Liver (tissue), 3 donors: Measurements from ENCODE around the gene SAMD5.

Source experiments
- CTCF ChIP-seq: fragments of 150-350 bp; IDR thresholded peaks from 2 replicates; pipeline ENCODE4 v1.5.1; 2017; ENCODE audit warnings: improper control_type of control experiment, low read depth, low read length; ENCODE audit not compliant: missing input control
- EGR1 ChIP-seq, 2 donors: IDR thresholded peaks; 2 replicates each; pipeline ENCODE4 v1.6.1; 2016 to 2018; ENCODE audit warnings: antibody characterized with exemption in 2 of 2, low read depth in 2 of 2
- RAD21 ChIP-seq, 2 donors: IDR thresholded peaks; 2 replicates each; pipeline ENCODE4 v1.6.1; 2016; ENCODE audit warnings: antibody characterized with exemption in 2 of 2, mild to moderate bottlenecking in 2 of 2
- REST ChIP-seq: IDR thresholded peaks from 2 replicates; pipeline ENCODE4 v1.6.1; 2016; ENCODE audit warnings: antibody characterized with exemption, mild to moderate bottlenecking
- RXRA ChIP-seq, 2 donors: IDR thresholded peaks; 2 replicates each; pipeline ENCODE4 v1.6.1; 2017 to 2018; ENCODE audit warnings: antibody characterized with exemption in 2 of 2, mild to moderate bottlenecking in 1 of 2
- TF ChIP-seq, protein P1 (sequence below): IDR thresholded peaks from 2 replicates; pipeline ENCODE4 v1.6.1; 2016; ENCODE audit warnings: antibody characterized with exemption
- donor health status: healthy.
- donor health status: healthy.

DNA sequence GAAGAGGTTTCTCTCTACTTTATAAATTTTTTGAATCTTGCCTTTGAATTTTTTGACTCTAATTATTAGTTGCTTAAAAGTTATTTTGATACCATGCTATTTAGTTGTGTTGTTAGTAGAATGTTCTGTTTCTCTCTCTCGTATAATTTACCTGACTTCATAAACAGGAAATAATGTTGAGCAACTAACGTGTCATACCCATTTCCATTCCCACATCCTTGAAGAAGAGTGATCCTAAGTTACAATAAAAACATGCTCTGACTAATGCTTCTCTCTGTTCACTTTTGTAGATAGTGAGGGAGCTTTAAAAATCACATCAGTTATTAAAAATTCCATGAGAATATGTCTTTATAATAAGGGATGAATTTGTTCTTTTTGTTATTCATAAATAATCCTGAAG, 69.7 kb downstream of the SAMD5 start:
- no peak for TF ChIP-seq CTCF
- TF ChIP-seq, protein P1, sequence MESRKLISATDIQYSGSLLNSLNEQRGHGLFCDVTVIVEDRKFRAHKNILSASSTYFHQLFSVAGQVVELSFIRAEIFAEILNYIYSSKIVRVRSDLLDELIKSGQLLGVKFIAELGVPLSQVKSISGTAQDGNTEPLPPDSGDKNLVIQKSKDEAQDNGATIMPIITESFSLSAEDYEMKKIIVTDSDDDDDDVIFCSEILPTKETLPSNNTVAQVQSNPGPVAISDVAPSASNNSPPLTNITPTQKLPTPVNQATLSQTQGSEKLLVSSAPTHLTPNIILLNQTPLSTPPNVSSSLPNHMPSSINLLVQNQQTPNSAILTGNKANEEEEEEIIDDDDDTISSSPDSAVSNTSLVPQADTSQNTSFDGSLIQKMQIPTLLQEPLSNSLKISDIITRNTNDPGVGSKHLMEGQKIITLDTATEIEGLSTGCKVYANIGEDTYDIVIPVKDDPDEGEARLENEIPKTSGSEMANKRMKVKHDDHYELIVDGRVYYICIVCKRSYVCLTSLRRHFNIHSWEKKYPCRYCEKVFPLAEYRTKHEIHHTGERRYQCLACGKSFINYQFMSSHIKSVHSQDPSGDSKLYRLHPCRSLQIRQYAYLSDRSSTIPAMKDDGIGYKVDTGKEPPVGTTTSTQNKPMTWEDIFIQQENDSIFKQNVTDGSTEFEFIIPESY = no peak
- TF ChIP-seq EGR1 (IDR thresholded peaks at IDR 0.05; ENCODE audit: low read depth in 2 of 2) = no peak
- no peak for TF ChIP-seq REST
- TF ChIP-seq RAD21 (IDR thresholded peaks at IDR 0.05) = no peak
- no peak for TF ChIP-seq RXRA (IDR thresholded peaks at IDR 0.05)
